ENCODE results near the gene BMPR1B. TPM values are rescaled to one million over a fixed set of nuclear protein-coding genes. Genes with fewer than 3 reads are reported as not detected.

Gene BMPR1B
- total and polyA plus RNA-seq, 2 of the 8 experiments (the other 6 are each of a cell fraction or from before 2014, with no cell fraction given): 0.14 to 1.1 TPM

DNA sequence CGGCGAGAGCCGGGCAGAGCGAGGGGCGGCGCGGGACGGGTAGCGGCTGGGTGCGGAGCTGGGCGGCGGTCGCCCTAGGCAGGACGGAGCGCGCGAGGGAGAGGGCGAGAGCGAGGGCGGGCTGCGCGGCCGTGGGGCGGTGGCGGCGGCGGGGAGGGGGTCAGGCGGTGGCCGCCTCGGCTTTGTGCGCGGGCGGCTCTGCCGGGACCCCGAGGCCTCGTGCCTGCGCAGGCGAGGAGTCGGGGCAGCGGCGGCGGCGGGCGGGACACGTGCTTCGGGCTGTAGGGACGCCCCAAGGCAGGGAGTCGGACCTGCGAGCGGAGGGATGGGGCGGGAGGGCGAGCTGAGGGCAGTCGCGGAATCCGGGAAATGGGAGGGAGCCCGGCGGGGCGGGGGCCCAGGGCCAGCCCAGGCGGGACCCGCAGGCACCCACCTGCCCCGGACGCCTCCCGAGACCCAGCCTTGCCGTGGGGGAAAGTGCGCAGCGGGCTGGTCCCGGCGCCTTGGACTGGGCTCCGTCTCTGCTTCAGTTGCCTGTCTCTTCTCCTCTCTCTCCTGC lies 465 bp downstream of the BMPR1B start (continued):
- TF ChIP-seq GABPA (IDR thresholded peaks at IDR 0.05; ENCODE audit: borderline replicate concordance, insufficient read depth, low read length) (no peak), CHD7 (IDR thresholded peaks at IDR 0.05; ENCODE audit: insufficient replicate concordance, low read length) (no peak), CBX5 (IDR thresholded peaks at IDR 0.05; ENCODE audit: low read depth, low read length) (no peak), SIRT6 (IDR thresholded peaks at IDR 0.05; ENCODE audit: low read length) (no peak), SUZ12 (IDR thresholded peaks at IDR 0.05; ENCODE audit: low read length) (no peak), ASH2L (IDR thresholded peaks at IDR 0.05; ENCODE audit: low read length) (no peak), CTBP2 (IDR thresholded peaks at IDR 0.05; ENCODE audit: borderline replicate concordance, insufficient read depth, insufficient read length, low read length) (no peak), TBP (IDR thresholded peaks at IDR 0.05; ENCODE audit: low read depth, low read length) (0 out of 2 replicates have a peak, but pooled peaks have one; percentile 17), PHF8 (conservative IDR thresholded peaks at IDR 0.05; ENCODE audit: low read depth, low read length) (no peak), EP300 (IDR thresholded peaks at IDR 0.05; ENCODE audit: borderline replicate concordance in 1 of 2, low read depth in 2 of 2, low read length in 2 of 2) (0 out of 3 replicates have a peak, but pooled peaks of 1 of the 2 experiments have one; percentile 7), TAF1 (IDR thresholded peaks at IDR 0.05; ENCODE audit: low read depth, low read length) (no peak; the same call in 1 of the 2 replicates)

All from H1 (cell line).